Hypothalamus (tissue), 51 donors: ENCODE data around the gene SEZ6L2.

ENCODE experiments used
- DNase-seq, 51 donors: peaks; one replicate each; lab custom pipeline; 2025; lab: John Stamatoyannopoulos, UW

Gene SEZ6L2

DNA sequence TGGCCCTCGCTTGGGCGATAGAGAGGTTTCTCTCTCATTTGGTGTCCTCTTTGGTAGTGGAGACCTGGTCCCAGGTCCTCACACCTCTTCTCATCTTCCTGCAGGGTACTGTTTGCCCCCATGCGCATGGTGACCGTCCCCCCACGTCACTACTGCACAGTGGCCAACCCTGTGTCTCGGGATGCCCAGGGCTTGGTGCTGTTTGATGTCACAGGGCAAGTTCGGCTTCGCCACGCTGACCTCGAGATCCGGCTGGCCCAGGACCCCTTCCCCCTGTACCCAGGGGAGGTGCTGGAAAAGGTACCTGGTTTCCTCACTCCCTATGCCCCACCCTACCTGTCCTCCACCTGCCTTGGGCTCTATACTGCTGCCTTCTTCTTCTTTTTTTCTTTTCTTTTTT, 68.6 kb downstream of the SEZ6L2 start:
- no peak for DNase-seq

DNA sequence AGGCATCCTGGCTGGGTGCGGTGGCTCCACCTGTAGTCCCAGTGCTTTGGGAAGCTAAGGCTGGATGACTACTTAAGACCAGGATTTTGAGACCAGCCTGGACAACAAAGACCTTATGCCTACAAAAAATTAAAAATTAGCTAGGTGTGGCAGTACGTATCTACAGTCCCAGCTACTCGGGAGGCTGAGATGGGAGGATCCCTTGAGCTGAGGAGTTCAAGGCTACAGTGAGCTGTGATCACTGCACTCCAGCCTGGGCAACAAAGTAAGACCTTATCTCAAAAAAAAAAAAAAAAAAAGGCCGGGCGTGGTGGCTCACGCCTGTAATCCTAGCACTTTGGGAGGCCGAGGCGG, 73.0 kb downstream of the SEZ6L2 start:
- no peak for DNase-seq

DNA sequence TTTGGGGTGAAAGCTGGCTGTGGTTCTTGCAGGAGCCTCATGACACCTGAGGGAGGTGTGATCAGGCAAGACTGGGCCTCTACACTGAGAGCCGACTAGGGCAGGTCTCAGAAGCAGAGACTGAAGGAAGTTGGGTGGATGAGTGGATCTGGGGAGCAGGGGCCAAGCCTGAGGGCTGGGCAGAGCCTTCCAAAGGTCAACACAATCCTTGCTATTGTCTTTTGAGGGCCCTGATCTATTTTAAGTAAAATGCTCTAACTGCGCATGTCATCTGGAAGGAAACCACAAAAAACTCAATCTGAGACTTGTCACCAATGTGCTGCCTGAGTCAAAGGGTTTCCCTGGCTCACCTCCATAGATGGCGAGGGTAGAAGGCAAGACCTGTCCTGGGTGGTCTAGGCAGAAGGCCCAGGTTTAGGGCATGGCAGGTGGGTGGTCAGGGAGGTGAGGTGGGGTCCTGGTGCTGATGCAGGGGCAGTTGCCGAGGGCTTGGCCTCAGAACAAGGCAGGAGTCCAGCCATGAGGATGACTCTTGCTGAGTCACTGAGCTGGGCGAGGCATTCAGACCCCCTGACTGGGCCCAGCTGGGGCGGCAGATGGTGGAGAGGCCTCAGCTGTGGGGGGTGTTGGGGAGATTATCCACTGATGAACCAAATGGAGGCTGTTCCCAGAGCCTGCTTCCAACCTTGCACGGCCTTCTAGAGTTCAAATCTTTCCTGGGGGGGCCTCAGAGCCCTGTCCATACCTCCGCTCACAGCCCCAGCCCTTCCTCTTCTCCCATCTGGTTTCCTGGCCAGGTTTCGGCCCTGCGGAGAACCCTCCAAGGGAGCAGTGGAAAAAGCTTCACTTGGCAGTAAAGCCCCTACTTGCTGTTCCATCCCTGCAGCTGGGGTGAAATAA, 74.0 kb downstream of the SEZ6L2 start:
- peak in 29 of 51 donors; percentile 6 to 72 (median 43) for DNase-seq

DNA sequence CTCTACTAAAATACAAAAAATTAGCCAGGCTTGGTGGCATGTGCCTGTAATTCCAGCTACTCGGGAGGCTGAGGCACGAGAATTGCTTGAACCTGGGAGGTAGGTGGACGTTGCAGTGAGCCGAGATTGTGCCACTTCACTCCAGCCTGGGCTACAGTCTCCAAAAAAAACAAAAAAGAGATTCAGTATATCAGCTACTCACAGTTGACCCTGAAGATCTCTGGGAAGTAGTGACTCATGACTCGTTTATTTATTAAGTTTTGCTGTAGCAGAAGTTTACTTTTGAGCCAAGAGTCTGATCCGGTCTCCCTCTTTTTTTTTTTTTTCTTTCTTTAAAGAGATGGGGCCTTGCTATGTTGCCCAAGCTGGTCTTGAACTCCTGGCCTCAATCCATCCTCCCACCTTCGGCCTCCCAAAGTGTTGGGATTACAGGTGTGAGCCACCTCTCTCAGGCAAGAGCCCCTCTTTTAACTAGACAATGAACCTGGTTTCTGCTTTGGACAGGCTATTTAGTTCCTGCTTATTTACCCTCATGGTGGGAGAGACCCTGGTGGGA, 74.7 kb downstream of the SEZ6L2 start:
- DNase-seq, result no peak

DNA sequence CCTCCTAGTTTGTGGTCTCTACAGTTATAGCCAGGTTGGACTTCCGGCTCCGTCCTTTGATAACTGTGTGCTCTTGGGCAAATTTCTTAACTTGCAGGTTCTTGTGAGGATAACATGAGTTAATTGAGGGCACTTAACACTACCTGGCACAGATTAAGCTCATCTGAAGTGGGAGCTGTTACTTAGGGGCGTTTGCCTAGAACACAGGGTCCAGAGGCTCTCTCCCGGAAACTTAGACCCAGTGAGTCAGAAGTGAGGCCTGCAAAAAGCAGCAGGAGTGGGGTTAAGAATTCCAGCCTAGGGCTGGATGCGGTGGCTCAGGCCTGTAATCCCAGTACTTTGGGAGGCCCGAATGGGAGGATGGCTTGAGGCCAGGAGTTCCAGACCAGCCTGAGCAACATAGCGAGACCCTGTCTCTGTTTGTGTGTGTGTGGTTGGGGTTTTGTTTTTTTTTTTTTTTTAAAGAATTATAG, 77.7 kb downstream of the SEZ6L2 start:
- DNase-seq, result no peak
